ENCODE results near the gene TRIM41. TPM values are rescaled to one million over a fixed set of nuclear protein-coding genes. Genes with fewer than 3 reads are reported as not detected.
A peak's percentile ranks its signal among the peaks of the same experiment; 100 is the strongest.

The TRIM41 gene
- total and polyA plus RNA-seq, 2 of the 13 experiments (the other 11 are each of a cell fraction or from before 2014, with no cell fraction given): 10.2 to 16.7 TPM

DNA sequence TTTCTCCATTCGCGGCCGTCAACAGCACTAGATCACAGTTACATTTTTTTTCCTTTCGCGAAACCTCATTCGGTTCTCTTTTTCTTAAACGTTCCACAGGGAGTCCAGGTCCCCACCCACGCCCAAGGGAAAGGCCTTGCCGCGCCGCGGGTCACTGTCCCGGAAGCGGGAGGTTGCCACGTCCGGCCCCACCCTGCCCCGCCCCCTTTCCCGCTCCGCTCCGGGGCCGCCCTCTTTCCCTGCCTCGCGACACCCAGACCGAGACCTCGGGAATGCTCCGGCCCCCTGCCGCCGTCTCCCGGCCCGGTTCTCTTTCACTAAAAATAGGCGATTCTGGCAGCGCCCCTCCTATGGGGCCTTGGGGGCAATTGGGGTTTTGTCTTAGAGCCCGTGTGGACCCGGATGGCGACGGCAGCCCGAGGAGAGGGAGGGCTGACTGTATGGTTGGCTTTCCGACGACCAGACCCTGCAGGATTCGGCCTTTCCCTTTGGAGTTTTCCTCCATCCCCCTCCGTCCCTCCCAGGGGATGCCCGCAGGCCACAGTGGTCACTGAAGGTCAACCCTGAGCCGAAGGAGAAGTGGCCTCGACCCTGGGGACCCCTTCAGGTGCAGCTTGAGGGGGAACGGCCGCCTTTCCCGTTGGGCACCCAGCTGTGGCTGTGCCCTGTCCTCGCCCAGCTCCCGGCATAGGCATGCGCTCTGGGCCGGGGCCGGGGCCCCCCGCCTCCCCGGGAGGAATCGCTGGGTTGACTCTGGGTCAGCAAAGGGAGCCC, 23.4 kb downstream of the TRIM41 start (continued):
- TF ChIP-seq, protein P1, sequence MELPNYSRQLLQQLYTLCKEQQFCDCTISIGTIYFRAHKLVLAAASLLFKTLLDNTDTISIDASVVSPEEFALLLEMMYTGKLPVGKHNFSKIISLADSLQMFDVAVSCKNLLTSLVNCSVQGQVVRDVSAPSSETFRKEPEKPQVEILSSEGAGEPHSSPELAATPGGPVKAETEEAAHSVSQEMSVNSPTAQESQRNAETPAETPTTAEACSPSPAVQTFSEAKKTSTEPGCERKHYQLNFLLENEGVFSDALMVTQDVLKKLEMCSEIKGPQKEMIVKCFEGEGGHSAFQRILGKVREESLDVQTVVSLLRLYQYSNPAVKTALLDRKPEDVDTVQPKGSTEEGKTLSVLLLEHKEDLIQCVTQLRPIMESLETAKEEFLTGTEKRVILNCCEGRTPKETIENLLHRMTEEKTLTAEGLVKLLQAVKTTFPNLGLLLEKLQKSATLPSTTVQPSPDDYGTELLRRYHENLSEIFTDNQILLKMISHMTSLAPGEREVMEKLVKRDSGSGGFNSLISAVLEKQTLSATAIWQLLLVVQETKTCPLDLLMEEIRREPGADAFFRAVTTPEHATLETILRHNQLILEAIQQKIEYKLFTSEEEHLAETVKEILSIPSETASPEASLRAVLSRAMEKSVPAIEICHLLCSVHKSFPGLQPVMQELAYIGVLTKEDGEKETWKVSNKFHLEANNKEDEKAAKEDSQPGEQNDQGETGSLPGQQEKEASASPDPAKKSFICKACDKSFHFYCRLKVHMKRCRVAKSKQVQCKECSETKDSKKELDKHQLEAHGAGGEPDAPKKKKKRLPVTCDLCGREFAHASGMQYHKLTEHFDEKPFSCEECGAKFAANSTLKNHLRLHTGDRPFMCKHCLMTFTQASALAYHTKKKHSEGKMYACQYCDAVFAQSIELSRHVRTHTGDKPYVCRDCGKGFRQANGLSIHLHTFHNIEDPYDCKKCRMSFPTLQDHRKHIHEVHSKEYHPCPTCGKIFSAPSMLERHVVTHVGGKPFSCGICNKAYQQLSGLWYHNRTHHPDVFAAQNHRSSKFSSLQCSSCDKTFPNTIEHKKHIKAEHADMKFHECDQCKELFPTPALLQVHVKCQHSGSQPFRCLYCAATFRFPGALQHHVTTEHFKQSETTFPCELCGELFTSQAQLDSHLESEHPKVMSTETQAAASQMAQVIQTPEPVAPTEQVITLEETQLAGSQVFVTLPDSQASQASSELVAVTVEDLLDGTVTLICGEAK (IDR thresholded peaks at IDR 0.05): no peak
- TF ChIP-seq, protein P1 (CRISPR knock-in tag; IDR thresholded peaks at IDR 0.05): no peak
- TF ChIP-seq, protein P2, sequence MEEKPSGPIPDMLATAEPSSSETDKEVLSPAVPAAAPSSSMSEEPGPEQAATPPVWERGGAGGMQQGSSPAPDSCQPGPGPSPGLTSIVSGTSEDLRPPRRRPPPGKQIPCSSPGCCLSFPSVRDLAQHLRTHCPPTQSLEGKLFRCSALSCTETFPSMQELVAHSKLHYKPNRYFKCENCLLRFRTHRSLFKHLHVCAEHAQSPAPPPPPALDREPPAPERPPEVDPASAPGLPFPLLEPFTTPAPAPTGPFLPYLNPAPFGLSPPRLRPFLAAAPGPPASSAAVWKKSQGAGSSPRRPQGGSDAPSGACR (CRISPR knock-in tag; IDR thresholded peaks at IDR 0.05): no peak
- no peak for TF ChIP-seq EED (CRISPR knock-in tag; IDR thresholded peaks at IDR 0.05)
- TF ChIP-seq, protein P3, sequence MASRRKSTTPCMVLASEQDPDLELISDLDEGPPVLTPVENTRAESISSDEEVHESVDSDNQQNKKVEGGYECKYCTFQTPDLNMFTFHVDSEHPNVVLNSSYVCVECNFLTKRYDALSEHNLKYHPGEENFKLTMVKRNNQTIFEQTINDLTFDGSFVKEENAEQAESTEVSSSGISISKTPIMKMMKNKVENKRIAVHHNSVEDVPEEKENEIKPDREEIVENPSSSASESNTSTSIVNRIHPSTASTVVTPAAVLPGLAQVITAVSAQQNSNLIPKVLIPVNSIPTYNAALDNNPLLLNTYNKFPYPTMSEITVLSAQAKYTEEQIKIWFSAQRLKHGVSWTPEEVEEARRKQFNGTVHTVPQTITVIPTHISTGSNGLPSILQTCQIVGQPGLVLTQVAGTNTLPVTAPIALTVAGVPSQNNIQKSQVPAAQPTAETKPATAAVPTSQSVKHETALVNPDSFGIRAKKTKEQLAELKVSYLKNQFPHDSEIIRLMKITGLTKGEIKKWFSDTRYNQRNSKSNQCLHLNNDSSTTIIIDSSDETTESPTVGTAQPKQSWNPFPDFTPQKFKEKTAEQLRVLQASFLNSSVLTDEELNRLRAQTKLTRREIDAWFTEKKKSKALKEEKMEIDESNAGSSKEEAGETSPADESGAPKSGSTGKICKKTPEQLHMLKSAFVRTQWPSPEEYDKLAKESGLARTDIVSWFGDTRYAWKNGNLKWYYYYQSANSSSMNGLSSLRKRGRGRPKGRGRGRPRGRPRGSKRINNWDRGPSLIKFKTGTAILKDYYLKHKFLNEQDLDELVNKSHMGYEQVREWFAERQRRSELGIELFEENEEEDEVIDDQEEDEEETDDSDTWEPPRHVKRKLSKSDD (CRISPR knock-in tag; IDR thresholded peaks at IDR 0.05; ENCODE audit: low read depth): no peak
- TF ChIP-seq, protein P4, sequence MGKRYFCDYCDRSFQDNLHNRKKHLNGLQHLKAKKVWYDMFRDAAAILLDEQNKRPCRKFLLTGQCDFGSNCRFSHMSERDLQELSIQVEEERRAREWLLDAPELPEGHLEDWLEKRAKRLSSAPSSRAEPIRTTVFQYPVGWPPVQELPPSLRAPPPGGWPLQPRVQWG (CRISPR knock-in tag; IDR thresholded peaks at IDR 0.05; ENCODE audit: borderline replicate concordance, low read depth): no peak
- TF ChIP-seq ZNF235 (CRISPR knock-in tag; IDR thresholded peaks at IDR 0.05; ENCODE audit: borderline replicate concordance): no peak
- no peak for TF ChIP-seq SALL2 (CRISPR knock-in tag; IDR thresholded peaks at IDR 0.05)
- 0 out of 2 replicates have a peak, but pooled peaks have one; percentile 27 for TF ChIP-seq ZKSCAN1 (IDR thresholded peaks at IDR 0.05; ENCODE audit: low read length)
- TF ChIP-seq KLF13 (CRISPR knock-in tag; IDR thresholded peaks at IDR 0.05): 0 out of 2 replicates have a peak, but pooled peaks have one; percentile 21
- TF ChIP-seq ZMYM2 (CRISPR knock-in tag; IDR thresholded peaks at IDR 0.05): no peak
- TF ChIP-seq, protein P5, sequence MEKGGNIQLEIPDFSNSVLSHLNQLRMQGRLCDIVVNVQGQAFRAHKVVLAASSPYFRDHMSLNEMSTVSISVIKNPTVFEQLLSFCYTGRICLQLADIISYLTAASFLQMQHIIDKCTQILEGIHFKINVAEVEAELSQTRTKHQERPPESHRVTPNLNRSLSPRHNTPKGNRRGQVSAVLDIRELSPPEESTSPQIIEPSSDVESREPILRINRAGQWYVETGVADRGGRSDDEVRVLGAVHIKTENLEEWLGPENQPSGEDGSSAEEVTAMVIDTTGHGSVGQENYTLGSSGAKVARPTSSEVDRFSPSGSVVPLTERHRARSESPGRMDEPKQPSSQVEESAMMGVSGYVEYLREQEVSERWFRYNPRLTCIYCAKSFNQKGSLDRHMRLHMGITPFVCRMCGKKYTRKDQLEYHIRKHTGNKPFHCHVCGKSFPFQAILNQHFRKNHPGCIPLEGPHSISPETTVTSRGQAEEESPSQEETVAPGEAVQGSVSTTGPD (CRISPR knock-in tag; IDR thresholded peaks at IDR 0.05): no peak
- TF ChIP-seq NFKB2 (CRISPR knock-in tag; IDR thresholded peaks at IDR 0.05; ENCODE audit: borderline replicate concordance): no peak
